ENCODE results near the gene TOGARAM1. TPM values are rescaled to one million over a fixed set of nuclear protein-coding genes. Genes with fewer than 3 reads are reported as not detected.

TOGARAM1 gene
- total RNA-seq, 4 donors from 2014 or later: 13.7 to 37.2 (median 25.3) TPM

- Histone ChIP-seq H3K36me3 (peaks cover 0 to 9% (median 0%) of the 10 kb centered on the region in 3 donors), H3K4me1 (peaks cover 0 to 37% (median 3%) of the 10 kb centered on the region in 4 donors), H3K27ac (no peak overlapping the region), H3K9me3 (no peaks in the 10 kb centered on the region), H3K27me3 (no peaks in the 10 kb centered on the region), H3K4me3 (no peak overlapping the region)
- DNase-seq: no peak
- TF ChIP-seq POLR2A (IDR thresholded peaks at IDR 0.05): no peak
- TF ChIP-seq, protein P1, sequence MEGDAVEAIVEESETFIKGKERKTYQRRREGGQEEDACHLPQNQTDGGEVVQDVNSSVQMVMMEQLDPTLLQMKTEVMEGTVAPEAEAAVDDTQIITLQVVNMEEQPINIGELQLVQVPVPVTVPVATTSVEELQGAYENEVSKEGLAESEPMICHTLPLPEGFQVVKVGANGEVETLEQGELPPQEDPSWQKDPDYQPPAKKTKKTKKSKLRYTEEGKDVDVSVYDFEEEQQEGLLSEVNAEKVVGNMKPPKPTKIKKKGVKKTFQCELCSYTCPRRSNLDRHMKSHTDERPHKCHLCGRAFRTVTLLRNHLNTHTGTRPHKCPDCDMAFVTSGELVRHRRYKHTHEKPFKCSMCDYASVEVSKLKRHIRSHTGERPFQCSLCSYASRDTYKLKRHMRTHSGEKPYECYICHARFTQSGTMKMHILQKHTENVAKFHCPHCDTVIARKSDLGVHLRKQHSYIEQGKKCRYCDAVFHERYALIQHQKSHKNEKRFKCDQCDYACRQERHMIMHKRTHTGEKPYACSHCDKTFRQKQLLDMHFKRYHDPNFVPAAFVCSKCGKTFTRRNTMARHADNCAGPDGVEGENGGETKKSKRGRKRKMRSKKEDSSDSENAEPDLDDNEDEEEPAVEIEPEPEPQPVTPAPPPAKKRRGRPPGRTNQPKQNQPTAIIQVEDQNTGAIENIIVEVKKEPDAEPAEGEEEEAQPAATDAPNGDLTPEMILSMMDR (IDR thresholded peaks at IDR 0.05): no peak
Observed at GRCh38 chr14:45091710-45092109, 129.7 kb downstream of the TOGARAM1 start.

- TF ChIP-seq, protein P1 (IDR thresholded peaks at IDR 0.05): no peak
- TF ChIP-seq POLR2A (IDR thresholded peaks at IDR 0.05): no peak
- H3K27me3 ChIP-seq: no peaks in the 10 kb centered on the region
- peaks cover 0 to 27% (median 0%) of the 10 kb centered on the region in 3 donors for H3K36me3 ChIP-seq
- no peak overlapping the region for H3K27ac ChIP-seq
- no peak overlapping the region for H3K4me3 ChIP-seq
- no peaks in the 10 kb centered on the region for H3K9me3 ChIP-seq
- DNase-seq: no peak
- H3K4me1 ChIP-seq: peaks cover 0 to 17% (median 3%) of the 10 kb centered on the region in 4 donors
Observed at GRCh38 chr14:45094275-45094674, 132.3 kb downstream of the TOGARAM1 start.

DNA sequence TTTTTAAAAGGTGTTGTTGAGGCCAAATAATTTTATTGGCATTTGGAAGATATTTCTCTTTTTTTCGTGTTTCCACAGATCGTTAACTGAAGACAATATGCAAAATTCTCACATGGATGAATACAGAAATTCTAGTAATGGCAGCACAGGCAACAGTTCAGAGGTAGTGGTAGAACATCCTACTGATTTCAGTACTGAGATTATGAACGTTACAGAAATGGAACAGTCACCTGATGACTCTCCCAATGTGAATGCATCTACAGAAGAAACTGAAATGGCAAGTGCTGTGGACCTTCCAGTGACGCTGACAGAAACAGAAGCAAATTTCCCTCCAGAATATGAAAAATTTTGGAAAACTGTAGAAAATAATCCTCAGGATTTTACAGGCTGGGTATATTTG, 133.2 kb downstream of the TOGARAM1 start:
- H3K36me3 ChIP-seq: peaks cover 0 to 36% (median 0%) of the 10 kb centered on the region in 3 donors
- no peak overlapping the region for H3K4me3 ChIP-seq
- DNase-seq: no peak
- TF ChIP-seq POLR2A (IDR thresholded peaks at IDR 0.05): no peak
- TF ChIP-seq, protein P1 (IDR thresholded peaks at IDR 0.05): no peak
- no peaks in the 10 kb centered on the region for H3K9me3 ChIP-seq
- H3K27ac ChIP-seq: no peak overlapping the region
- no peaks in the 10 kb centered on the region for H3K27me3 ChIP-seq
- H3K4me1 ChIP-seq: peaks cover 0 to 8% (median 0%) of the 10 kb centered on the region in 4 donors

GRCh38 chr14:45096218-45096617, 134.2 kb downstream of the TOGARAM1 start:
- no peak overlapping the region for H3K4me3 ChIP-seq
- H3K36me3 ChIP-seq: peaks cover 0 to 44% (median 0%) of the 10 kb centered on the region in 3 donors
- no peak for DNase-seq
- no peaks in the 10 kb centered on the region for H3K27me3 ChIP-seq
- H3K4me1 ChIP-seq: no peaks in the 10 kb centered on the region
- no peaks in the 10 kb centered on the region for H3K9me3 ChIP-seq
- H3K27ac ChIP-seq: no peak overlapping the region
- TF ChIP-seq, protein P1 (IDR thresholded peaks at IDR 0.05): no peak

DNA sequence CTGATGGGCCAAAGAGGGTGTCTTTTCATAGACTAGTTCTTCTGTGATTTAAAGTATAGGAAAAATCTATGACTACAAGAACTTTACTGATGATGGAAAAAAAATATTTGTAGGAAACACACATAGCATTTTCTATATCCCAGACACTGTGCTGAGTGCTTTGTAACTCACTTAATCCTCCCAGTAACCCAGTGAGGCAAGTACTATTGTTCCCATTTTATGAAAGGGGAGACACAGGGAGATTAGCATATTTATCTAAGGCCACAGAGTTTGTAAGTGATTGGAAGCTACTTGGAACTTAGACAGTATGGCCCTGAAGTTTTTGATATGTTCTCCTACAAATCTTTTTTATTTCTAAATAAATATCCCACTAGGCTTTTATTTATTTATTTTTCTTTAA, 141.8 kb downstream of the TOGARAM1 start:
- H3K9me3 ChIP-seq: no peaks in the 10 kb centered on the region
- DNase-seq: no peak
- peak overlapping the region in 1 of 4 donors; percentile 33 for H3K27ac ChIP-seq
- no peaks in the 10 kb centered on the region for H3K27me3 ChIP-seq
- TF ChIP-seq POLR2A (IDR thresholded peaks at IDR 0.05): no peak
- TF ChIP-seq, protein P1 (IDR thresholded peaks at IDR 0.05): no peak
- peaks cover 0 to 61% (median 0%) of the 10 kb centered on the region in 3 donors for H3K36me3 ChIP-seq
- H3K4me3 ChIP-seq: no peak overlapping the region
- H3K4me1 ChIP-seq: peaks cover 0 to 5% (median 0%) of the 10 kb centered on the region in 4 donors

DNA sequence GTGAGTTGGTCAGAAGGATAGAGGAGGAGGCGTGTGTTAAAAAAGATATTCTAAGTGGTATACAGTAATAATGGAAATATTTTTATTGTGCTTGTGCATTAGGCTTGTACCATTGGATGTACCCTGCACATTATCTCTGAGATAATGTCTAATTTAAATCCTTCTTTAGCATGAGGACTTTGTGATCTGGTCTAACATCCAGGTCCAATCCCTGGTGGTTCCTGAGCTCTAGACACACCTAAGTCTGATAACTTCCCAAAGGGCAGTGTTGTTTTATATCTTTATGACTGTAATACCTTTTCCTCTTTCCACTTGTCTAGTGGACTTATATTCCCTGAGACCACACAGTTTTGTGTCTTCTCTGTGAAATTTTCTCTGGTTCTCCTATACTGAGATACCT, 142.6 kb downstream of the TOGARAM1 start:
- H3K27me3 ChIP-seq: no peaks in the 10 kb centered on the region
- no peaks in the 10 kb centered on the region for H3K9me3 ChIP-seq
- H3K4me3 ChIP-seq: no peak overlapping the region
- TF ChIP-seq, protein P1 (IDR thresholded peaks at IDR 0.05): peak in 1 of 6 experiments; percentile 5
- no peak for TF ChIP-seq POLR2A (IDR thresholded peaks at IDR 0.05)
- peak overlapping the region in 1 of 4 donors; percentile 33 for H3K27ac ChIP-seq
- peaks cover 0 to 64% (median 5%) of the 10 kb centered on the region in 3 donors for H3K36me3 ChIP-seq
- peaks cover 0 to 5% (median 0%) of the 10 kb centered on the region in 4 donors for H3K4me1 ChIP-seq
- DNase-seq: peak in 1 of 3 donors; percentile 57

All from Peyer's patch (tissue), 4 donors.